ENCODE data around the gene SSBP4.

GRCh38 chr19:18388100-18388959 lies 30.9 kb upstream of the SSBP4 start:
- TF ChIP-seq CTCF (IDR thresholded peaks at IDR 0.05): peak; percentile 81 to 100 (median 100)
- TF ChIP-seq POLR2A (IDR thresholded peaks at IDR 0.05): peak in 1 of 2 donors; percentile 57
